Pancreas (tissue), 10 donors: ENCODE data around the gene HESX1. TPM values are rescaled to one million over a fixed set of nuclear protein-coding genes. Genes with fewer than 3 reads are reported as not detected.
A peak's percentile ranks its signal among the peaks of the same experiment; 100 is the strongest.

Experiments used
- ATAC-seq, 4 donors: fragments of 200-7000 bp; cut with Tn5 transposase; one replicate each; pipeline versions ENCODE4 v1.8.0 to v1.9.1; 2020; ENCODE audit warnings: mild to moderate bottlenecking in 4 of 4, moderate library complexity in 4 of 4
- DNase-seq, 6 donors: peaks; one replicate each; pipeline ENCODE4 v3.0.0-alpha.2; 2020
- FAIRE-seq: peaks from 2 replicates; lab custom pipeline; 2012; peaks lifted over from hg19 to GRCh38; lab: Jason Lieb, UNC
- H3K27ac ChIP-seq, 4 donors: fragments of 200-600 bp; sonication (generic); 1 replicate in 3 of 4; 2 replicates in 1 of 4; pipeline versions ENCODE4 v1.5.0 to v1.8.0; 2020
- H3K27me3 ChIP-seq, 4 donors: fragments of 200-600 bp; one replicate each; pipeline ENCODE4 v1.8.0; 2021
- H3K36me3 ChIP-seq, 3 donors: fragments of 200-600 bp; sonication (generic) in 1 of 3; one replicate each; pipeline versions ENCODE4 v1.5.0 to v1.8.0; 2020 to 2021
- H3K4me1 ChIP-seq, 3 donors: fragments of 200-600 bp; one replicate each; pipeline ENCODE4 v1.8.0; 2021
- H3K4me3 ChIP-seq, 4 donors: fragments of 200-600 bp; sonication (generic) in 2 of 4; one replicate each; pipeline versions ENCODE4 v1.5.0 to v1.8.0; 2020 to 2021
- H3K9me3 ChIP-seq, 4 donors: fragments of 200-600 bp; one replicate each; pipeline ENCODE4 v1.8.0; 2021
- CTCF ChIP-seq, 4 donors: fragments of 200-600 bp; sonication (generic) in 3 of 4; IDR thresholded peaks; one replicate each; pipeline versions ENCODE4 v1.5.0 to v1.8.0; 2021; ENCODE audit warnings: antibody characterized with exemption in 4 of 4
- WGBS, 2 donors: extraction: QIAGEN DNeasy Blood & Tissue Kit; methylation state at CpG; one replicate each; pipeline ENCODE4 v1.1.7; 2013; 5-methylcytosine and 5-hydroxymethylcytosine counted together
- intact Hi-C, 3 donors: fragments of 100-400 bp; cut with DNase I; formaldehyde crosslinking; loops; one replicate each; pipeline versions ENCODE4 v1.11.1 to v1.14.2; 2022
- polyA plus RNA-seq, 2 donors: library from polyadenylated mRNA; stranded (reverse); fragments of 200-250 nt; gene quantifications; one replicate each; pipeline ENCODE4 v1.2.3, GENCODE V29; 2013
- total RNA-seq, 6 donors: library from RNA; stranded (reverse); fragmentation: NEBNext Ultra II Directional in 4 of 6; extraction: Animal tissue kit (Norgen Biotek cat#: 25700) in 4 of 6; gene quantifications; one replicate each; pipeline versions ENCODE4 v1.2.1 to v1.2.4, GENCODE V29; 2021 to 2023
- donor health status: healthy with polysubstance abuse.
- donor health status: DM: no; HTN: no; CAD: no; lungs with moderate emphysema.
- donor health status: DM: no; HTN: no; CAD: no.
- donor health status: control.
- donor health status: control.
- donor health status: Bipolar disorder and iron deficiency.
- donor health status: DM: yes; HTN: yes; CAD: no.
- donor health status: DM: no; HTN: no; CAD: no.
- donor health status: DM: no; HTN: no; CAD: no.
- donor health status: DM: yes; HTN: yes; CAD: no.

HESX1 gene
- total and polyA plus RNA-seq, 8 donors: 0.22 to 1.4 (median 0.66) TPM; not detected in 1

GRCh38 chr3:57164657-57165573 lies 34.9 kb downstream of the HESX1 start, which contains the start of gene IL17RD:
TSS of gene IL17RD (minus strand) at chr3:57165353. CDS start at chr3:57165286, 67 bp downstream.
- 0% methylated on average over 70 to 98 of the region's 98 CpGs for WGBS, 2 donors
- intact Hi-C loops: no loop called here
- peak; percentile 64 to 87 (median 78) for DNase-seq
- no peak within 1 kb of the TSS for H3K27ac ChIP-seq
- peak within 1 kb of the TSS; percentile 63 to 94 (median 76) for H3K4me3 ChIP-seq
- H3K9me3 ChIP-seq: no peaks in the 10 kb centered on the region
- H3K27me3 ChIP-seq: no peaks in the 10 kb centered on the region
- peaks cover 0 to 4% (median 0%) of the 10 kb centered on the region in 3 donors for H3K4me1 ChIP-seq
- FAIRE-seq: no peak
- H3K36me3 ChIP-seq: no peaks in the 10 kb centered on the region
- TF ChIP-seq CTCF (IDR thresholded peaks at IDR 0.05): no peak
- peak; percentile 81 to 90 (median 90) for ATAC-seq

GRCh38 chr3:57164217-57164656 lies 35.5 kb downstream of the HESX1 start:
- intact Hi-C loops: no loop called here
- no peak overlapping the region for H3K27ac ChIP-seq
- H3K4me1 ChIP-seq: peaks cover 0 to 4% (median 0%) of the 10 kb centered on the region in 3 donors

GRCh38 chr3:57163751-57164150 lies 36.0 kb downstream of the HESX1 start:
- DNase-seq (no peak), ATAC-seq (no peak), FAIRE-seq (no peak)
- peak overlapping the region in 2 of 4 donors; percentile 75 to 94 for H3K4me3 ChIP-seq
- no peaks in the 10 kb centered on the region for H3K27me3 ChIP-seq
- WGBS, 2 donors: 60 to 61% methylated on average over 5 to 8 of the region's 8 CpGs
- no peak overlapping the region for H3K27ac ChIP-seq
- no peaks in the 10 kb centered on the region for H3K36me3 ChIP-seq
- no peaks in the 10 kb centered on the region for H3K9me3 ChIP-seq
- no peak for TF ChIP-seq CTCF (IDR thresholded peaks at IDR 0.05)
- intact Hi-C loops: no loop called here
- peaks cover 0 to 4% (median 0%) of the 10 kb centered on the region in 3 donors for H3K4me1 ChIP-seq

More at GRCh38 chr3:57164217-57164656, 35.5 kb downstream of the HESX1 start:
- peak overlapping the region; percentile 63 to 94 (median 76) for H3K4me3 ChIP-seq
- H3K9me3 ChIP-seq: no peaks in the 10 kb centered on the region
- WGBS, 2 donors: 5 to 7% methylated on average over 30 of the region's 30 CpGs
- ATAC-seq (peak; percentile 21 to 28 (median 24)), FAIRE-seq (no peak), DNase-seq (peak in 4 of 6 donors; percentile 25 to 68 (median 50))
- no peaks in the 10 kb centered on the region for H3K36me3 ChIP-seq
- H3K27me3 ChIP-seq: no peaks in the 10 kb centered on the region
- TF ChIP-seq CTCF (IDR thresholded peaks at IDR 0.05): no peak

GRCh38 chr3:57161915-57162314 lies 37.9 kb downstream of the HESX1 start:
- 67 to 77% methylated on average over 1 of the region's 1 CpG for whole genome bisulfite sequencing, 2 donors
- Histone ChIP-seq H3K9me3 (no peaks in the 10 kb centered on the region), H3K27ac (no peak overlapping the region), H3K27me3 (no peaks in the 10 kb centered on the region), H3K4me1 (peaks cover 0 to 4% (median 0%) of the 10 kb centered on the region in 3 donors), H3K36me3 (no peaks in the 10 kb centered on the region), H3K4me3 (no peak overlapping the region)
- intact Hi-C loops: no loop called here
- no peak for DNase-seq
- no peak for FAIRE-seq
- TF ChIP-seq CTCF (IDR thresholded peaks at IDR 0.05): no peak
- no peak for ATAC-seq
